HG03097 (cell line): ENCODE results near the gene FBXO11.
"Not testable (repeated sequence)": the region's sequence is repeated elsewhere in the genome, so short reads cannot be mapped to it uniquely, and the experiment has no call there.

Experiments
- ATAC-seq: cut with Tn5 transposase; IDR thresholded peaks from one replicate; pipeline ENCODE4 v1.9.1; 2021; ENCODE audit not compliant: unreplicated experiment, low FRiP score

FBXO11 gene

DNA sequence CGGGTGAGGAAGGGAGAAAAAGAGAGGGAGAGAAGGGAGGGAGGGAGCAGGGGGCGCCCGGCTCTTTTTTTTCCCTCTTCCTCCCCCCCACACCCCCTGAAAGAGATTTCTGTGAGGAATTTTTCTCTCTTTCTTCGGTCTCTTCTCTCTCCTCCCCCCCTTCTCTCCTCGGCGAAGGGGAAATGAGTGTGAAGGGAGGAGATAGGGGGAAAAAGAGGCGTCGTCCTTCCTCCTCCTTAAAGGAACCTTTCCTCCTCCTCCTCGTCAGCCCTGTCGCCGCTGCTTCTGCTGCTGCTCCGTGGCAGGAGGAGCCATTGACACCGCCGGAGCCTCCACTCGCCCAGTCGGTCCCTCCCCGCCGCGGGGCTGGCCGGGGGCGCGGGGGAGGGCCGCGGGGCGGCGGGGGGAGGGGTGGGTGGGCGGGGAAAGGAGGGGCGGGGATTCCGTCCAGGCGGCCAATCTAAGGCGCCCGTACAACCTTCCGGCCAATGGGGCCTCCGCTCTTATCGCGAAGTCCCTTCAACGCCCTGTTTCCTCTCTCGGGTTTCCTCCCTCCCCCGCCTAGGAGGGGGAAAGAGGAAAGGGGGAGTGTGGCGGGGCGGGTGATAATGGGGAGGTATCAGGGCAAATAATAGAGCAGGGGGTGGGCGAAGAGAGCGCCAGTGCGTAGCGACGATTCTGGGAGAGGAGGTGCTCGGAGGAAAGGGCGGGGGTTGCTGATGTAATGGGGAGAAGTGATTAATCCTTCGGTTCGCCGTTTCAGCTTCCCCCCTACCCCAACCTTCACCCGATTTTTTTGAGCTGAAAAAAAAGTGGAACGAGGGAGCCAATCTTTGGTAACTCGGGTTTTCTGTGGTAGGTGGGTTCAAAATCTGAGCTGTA is at the start of gene FBXO11:
Gene FBXO11, minus strand, starts transcription at position 342 of the 882 bp plus-strand sequence. CDS start 778 bp downstream, outside the sequence.
- ATAC-seq, result peak; percentile 85

DNA sequence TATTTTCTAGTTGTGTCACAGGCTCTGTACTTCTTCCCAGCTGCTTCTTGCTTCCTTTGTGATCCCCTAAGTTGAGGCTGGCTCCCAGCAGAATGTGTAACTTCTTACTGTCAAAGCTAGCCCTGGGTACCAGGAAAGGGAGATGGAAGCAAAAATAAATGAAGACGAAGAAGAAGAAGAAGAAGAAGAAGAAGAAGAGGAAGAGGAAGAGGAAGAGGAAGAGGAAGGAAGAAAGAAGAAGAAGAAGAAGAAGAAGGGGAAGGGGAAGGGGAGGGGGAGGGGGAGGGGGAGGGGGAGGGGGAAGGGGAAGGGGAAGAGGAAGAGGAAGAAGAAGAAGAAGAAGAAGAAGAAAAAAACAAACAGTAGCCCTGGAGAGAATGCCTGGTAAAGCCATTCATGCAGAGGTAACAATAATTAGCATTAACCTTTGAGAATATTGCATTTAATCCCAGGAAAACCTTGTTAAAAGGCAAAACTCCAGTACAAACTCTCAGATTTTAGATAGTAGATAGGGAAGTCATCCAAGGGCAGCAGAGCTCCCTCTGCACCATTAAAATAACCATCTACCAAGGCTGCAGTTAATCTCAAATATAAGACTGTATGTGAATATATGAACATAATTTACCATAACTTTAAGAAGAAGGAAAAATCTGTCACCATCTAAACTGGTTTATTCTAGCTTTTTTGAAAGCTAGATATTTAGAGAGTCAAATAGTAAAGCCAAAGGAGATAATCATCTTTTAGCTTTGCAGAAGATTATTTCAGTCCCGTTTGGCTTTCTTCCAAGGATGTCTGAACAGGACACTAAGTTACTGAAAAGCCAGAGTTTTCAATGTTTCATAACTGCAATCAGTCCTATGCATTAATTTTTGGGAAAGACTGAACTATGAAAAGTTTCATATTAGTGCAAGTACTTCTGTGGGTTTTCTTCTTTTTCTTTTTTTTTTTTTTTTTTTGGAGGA is 44.3 kb upstream of the FBXO11 start:
- ATAC-seq, result no peak

DNA sequence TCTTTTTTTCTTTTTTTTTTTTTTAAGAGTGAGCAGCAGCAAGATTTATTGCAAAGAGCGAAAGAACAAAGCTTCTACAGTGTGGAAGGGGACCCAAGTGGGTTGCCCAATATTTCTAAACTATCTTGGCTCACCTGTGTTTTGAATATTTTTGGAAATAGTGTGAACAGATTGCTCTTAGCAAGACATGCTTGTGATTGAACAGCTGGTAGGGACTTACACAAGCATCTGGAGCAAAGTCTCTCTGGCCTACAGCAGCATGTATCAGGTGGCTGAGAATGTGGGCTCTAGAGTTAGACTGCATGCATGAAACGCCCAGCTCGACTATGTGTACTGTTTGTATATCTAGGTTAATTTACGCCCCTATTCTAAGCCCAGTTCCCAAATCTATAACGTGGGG is 40.3 kb upstream of the FBXO11 start:
- no peak for ATAC-seq

DNA sequence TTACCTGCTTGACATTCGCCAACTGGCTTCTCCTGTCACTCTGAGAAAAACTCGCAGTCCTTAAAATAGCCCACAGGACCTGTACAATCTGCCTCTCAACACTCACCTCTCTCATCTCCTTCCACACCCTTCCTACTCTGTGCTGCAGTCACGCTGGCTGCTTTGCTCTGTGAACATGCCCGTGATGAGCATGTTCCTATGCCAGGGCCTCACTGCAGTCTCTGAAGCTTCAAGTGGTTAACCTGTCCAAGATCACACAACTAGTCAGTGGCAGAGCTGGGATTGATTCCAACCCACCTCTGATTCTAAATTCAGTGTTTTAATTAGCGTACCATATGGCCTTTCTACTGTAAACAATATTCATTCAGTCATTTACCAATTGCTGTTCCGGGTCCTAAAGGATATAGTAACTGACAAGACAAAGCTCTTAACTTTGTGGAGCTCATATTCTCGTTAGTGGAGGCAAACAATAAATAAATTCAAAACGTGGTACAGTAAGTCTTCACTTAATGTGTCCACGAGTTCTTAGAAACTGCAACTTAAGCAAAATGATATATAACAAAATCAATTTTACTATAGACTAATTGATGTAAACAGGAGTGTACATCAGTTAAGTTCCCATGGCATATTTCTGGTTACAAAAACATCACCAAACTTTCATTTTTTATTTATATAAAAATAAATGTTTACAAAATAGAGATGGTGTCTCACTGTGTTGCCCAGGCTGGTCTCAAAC is 38.9 kb upstream of the FBXO11 start:
- no peak for ATAC-seq

DNA sequence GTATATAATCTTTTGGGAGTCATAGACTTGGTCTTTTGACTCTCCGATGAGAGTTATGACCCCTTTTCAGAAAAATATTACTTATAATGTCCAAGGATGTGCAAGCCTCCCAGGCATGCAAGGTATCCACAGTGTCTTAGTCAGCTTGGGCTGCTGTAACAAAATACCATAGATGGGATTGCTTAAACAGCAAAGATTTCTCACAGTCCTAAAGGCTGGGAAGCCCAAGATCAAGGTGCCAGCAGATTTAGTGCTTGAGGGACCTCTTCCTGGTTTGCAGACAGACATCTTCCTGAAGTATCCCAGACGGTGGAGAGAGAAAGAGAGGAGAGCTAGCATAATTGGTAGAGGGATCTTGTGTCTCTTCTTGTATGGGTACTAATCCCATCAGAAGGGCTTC is 35.6 kb upstream of the FBXO11 start:
- no peak for ATAC-seq

DNA sequence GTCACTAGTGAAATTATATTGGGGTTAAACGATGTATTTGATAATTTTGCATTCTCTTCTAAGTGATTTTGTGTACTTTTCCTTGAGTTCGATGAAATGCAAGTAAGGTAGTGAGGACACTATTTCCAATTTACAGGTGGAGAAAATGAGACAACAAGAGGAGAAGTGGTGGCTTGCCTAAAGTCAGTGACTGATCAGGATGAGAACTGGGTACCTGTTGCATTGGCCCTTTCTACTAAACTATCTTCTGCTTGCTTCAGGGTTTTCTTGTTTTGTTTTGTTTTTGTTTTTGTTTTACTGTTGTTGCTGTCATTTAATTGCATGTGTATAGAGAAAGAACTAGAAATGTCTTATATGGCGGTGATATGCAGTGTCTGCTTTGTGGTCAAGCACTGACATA is 31.4 kb upstream of the FBXO11 start:
- no peak for ATAC-seq

DNA sequence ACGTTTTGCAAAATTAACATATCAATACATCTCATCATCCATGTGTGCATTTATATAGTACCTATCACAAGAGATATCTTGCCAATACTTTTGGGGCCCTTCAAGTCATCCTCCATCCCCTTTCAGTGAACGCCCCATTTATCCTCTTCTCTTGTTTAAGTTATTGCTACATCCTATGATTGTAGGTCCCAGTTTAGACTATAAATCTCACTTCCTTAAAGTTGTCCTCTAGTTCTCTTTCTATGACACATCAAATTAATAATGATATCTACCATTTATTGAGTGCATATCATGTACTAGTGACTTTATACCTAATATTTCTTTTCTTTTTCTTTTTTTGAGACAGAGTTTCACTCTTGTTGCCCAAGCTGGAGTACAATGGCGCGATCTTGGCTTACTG is 28.8 kb upstream of the FBXO11 start:
- no peak for ATAC-seq

DNA sequence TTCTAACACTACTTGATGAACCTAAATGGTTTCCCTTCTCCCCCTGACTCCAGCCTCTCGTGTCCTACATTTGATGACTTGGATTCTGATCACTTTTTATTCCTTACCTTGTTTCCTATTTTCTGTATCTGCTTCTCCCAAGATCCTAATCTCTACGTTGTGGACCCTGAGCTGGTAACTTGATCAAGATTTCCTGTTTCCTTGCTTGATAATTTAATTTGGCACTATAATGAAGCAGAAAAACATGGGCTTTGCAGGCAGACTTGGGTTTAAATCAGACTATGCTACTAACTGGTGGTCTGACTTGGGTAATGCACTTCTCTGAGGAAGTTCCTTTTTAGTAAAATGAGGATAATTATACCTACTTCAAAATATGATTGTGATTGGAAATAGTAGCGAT is 11.7 kb upstream of the FBXO11 start:
- no peak for ATAC-seq

DNA sequence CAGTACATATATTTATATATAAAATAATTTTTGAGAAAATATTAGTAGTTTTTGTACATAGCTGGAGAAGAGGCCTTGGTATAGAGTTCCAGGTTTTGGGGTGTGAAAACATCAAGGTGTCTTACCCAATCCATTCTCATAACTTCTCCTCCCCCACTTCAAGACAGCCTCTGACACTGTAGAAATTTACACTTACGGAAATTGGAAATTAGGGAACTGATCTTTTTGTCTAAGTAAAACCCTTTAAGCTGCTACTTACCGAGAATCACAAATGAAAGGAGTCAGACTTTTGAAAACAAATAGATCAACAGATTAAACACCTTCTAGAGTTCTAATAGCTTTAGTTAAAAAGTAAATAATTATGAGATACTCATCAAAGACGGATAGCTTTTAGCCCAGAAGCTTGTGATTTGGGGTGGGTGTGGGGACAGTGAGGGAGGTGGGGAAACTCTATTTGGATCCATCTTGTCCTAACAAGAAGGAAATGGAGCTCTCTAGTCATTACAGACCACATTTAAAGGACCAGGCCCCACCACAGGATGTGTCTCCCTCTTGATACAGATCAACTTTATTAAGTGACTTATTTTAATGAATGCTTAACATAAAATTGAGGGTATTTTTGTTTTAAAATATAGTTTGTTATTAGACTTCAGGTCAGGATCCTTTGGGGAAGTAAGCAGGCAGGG is 11.1 kb upstream of the FBXO11 start:
- no peak for ATAC-seq

DNA sequence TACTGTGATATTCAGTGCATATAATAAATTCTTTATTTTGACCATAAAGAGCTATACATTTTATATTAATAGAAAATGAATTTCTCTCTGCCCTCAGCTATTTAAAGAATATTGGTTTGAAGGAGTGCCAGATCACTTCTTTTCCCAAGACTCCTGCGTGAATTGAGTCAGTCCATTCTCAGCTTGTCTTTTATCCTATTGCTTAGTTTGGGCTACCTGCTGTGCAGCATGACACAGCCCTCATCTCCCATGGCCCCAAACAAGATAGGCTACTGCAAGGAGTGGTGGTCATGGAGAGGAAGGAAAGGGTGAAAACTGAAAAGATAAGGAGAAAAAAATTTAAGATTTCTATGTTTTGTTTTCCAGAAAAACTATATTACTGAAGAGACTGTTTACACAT is 10.1 kb upstream of the FBXO11 start:
- no peak for ATAC-seq

DNA sequence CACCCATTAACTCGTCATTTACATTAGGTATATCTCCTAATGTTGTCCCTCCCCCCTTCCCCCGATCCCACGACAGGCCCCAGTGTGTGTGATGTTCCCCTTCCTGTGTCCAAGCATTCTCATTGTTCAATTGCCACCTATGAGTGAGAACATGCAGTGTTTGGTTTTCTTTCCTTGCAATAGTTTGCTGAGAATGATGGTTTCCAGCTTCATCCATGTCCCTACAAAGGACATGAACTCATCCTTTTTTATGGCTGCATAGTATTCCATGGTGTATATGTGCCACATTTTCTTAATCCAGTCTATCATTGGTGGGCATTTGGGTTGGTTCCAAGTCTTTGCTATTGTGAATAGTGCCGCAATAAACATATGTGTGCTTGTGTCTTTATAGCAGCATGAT is 4.4 kb upstream of the FBXO11 start:
- not testable (repeated sequence) for ATAC-seq

DNA sequence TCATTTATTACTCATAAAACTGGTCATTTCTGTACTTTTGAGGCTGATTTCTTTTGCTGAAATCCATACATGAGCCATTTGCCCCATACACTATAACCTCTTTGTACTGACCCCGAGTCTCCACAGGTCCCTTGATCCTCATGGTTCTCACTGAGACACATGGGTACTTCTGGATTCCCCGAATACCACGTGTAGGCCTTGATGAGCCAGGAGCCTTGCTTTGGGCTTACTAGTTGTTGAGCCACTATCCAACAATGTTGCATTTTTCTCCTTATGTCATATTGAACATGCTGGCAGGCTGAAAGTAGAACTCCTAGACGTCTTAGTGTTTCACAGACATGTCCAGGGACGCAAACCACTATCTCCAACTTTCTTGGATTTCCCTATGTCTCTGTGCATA is 2.4 kb upstream of the FBXO11 start:
- no peak for ATAC-seq

DNA sequence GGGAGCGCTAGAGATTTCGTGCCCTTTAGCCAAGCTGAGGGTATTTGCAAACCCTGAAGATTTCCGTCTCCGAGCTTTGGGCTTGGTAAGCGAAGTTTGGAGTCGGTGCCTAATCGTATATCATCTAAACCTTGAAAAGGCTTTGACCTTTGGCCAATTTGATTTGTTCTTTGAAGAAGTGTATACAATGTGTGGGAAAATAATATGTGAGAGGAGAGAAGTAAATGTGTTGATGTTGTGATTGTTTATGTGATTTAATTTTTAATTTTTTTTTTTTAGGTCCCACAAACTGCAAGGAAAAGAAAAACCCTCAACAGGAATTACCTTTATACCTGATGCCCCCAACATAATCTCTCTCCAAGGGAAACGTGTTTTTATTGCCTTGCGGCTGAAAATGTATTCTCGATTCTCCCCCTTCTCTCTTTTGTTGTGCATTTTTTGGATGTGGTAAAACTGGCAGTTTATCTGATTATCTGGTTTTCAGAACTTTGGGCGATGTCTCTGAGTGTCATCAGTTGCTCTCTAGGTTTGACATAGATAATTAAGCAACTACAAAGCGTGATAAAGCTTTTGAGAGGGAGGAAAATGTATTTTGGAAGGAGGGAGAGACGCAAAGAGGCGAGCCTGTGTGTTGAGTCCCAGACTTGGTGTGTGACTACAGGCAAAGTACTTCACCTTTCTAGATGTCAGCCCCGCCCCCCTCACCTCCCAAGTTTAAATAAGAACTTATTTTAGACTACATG is 912 bp upstream of the FBXO11 start:
- ATAC-seq, result no peak

DNA sequence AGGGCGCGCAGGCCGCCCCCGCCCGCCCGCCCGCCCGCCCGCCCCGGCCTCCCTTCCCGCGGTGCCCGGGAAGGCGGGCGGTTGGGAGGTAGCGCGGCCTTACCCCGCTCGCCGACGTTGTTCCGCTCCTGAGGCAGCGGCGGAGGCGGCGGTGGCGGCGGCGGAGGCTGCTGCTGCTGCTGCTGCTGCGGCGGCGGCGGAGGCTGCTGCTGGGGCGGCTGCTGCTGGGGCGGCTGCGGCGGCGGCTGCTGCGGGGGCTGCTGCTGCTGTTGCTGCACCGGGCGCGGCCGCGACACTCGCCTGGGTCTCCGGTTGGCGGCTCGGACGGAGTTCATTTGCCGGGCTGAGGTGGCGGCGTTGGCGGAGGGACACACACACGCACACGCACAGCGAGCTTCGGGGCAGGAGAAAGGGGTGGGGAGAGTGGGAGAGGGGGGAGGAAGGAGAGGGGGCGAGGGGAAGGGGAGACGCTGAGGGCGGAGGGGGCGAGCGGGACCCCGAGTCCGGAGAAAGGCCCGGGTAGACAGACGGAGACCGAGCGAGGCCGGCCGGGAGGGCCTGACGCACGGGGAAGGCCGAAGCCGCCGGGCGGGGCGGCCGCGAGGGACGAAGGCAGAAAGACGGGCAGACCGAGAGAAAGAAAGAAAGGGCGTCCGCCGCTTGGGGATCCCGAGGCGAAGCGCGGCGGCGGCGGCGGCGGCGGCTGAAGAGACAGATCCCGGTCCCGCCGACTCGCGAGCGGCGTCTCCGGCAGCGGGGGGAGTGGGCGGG is 727 bp downstream of the FBXO11 start:
- peak; percentile 11 for ATAC-seq

DNA sequence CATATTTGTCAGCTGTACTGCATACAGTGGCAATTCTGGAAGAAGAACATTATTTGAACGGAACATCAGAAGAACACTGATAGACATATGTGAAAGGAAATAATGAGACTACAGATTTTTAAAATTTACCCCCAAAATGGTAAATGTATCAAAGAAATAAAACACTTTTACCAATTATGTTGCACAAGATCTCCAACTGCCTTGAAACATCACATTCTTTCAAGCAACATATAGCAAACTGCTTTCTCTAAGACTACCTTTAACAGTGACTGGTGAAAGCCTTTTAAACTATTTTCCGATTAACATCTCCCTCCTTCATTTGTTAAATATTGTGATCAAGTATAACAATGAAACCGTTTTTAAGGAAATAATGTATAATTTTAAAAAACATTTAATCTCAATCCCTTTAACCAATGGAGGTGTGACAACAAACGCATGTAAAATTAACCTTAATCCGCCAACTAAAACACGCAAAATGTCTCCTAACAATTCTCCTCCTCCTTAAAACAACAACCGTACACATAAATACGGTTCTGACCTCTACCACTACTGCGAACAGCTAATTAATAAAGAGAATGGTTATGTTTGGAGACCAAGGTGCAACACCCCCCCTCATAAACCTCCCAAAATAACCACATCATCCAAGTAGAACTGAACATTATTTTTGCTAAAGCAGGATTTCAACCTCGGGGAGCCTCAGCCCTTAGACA is 2.4 kb downstream of the FBXO11 start:
- ATAC-seq, result no peak

DNA sequence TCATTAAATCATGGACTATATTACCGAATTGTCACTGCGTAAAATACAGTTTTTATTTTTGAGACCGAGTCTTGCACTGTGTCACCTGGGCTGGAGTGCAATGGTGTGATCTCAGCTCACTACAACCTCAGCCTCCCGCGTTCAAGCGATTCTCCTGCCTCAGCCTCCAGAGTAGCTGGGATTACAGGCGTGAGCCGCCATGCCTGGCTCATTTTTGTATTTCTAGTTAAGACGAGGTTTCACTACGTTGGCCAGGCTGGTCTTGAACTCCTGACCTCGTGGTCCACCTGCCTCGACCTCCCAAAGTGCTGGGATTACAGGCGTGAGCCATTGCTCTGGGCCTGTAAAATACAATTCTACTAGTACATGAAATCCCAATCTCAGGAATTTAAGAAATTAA is 4.4 kb downstream of the FBXO11 start:
- ATAC-seq, result not testable (repeated sequence)

DNA sequence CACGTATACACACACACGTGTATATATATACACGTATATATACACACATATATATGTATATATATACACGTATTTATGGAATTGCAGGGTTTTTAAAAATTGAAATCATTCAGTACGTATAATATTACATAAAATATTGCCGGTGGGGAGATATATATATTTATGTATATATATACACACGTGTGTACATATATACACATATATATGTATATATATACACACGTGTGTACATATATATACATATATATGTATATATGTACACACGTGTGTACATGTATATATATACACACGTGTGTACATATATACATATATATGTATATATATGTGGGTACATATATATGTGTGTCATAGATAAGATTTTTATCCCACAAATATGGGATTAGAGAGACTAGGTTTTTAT is 5.4 kb downstream of the FBXO11 start:
- ATAC-seq, result no peak
